ENCODE measurements around the gene IFT25. TPM values are rescaled to one million over a fixed set of nuclear protein-coding genes. Genes with fewer than 3 reads are reported as not detected.

IFT25 gene
- total and polyA plus RNA-seq, 2 of the 13 experiments (the other 11 are each of a cell fraction or from before 2014, with no cell fraction given), result 19.7 to 48.0 TPM

- no peak for TF ChIP-seq KIAA2018 (CRISPR knock-in tag; IDR thresholded peaks at IDR 0.05; ENCODE audit: borderline replicate concordance)
Observed at GRCh38 chr1:53929246-53929960, 16.1 kb downstream of the IFT25 start (continued).

GRCh38 chr1:53927376-53927881 lies 18.1 kb downstream of the IFT25 start:
- Histone ChIP-seq H3K4me3 (replicated peaks in 1 of 3; ENCODE audit: insufficient read depth in 1 of 3, low read depth in 2 of 3, low read length in 3 of 3) (no peak overlapping the region), H3K9me3 (ENCODE audit: low read length) (no peaks in the 10 kb centered on the region), H3K9ac (ENCODE audit: insufficient read depth, low read depth, low read length) (no peak overlapping the region), H3K4me1 (ENCODE audit: insufficient read depth, low read length) (no peaks in the 10 kb centered on the region), H4K20me1 (ENCODE audit: insufficient read depth, low read length) (no peaks in the 10 kb centered on the region), H3K4me2 (ENCODE audit: low read depth, low read length) (no peak overlapping the region), H2AFZ (ENCODE audit: low read length) (no peak overlapping the region), H3K27ac (ENCODE audit: extremely low read length, insufficient read depth, low read length) (no peak overlapping the region), H3K36me3 (replicated peaks in 1 of 2; ENCODE audit: control insufficient read depth in 1 of 2, insufficient read depth in 2 of 2, low read length in 2 of 2) (peaks cover 3 to 41% of the 10 kb centered on the region in 2 experiments; a peak in 3 of 5 replicates), H3K27me3 (ENCODE audit: control insufficient read depth in 1 of 2, insufficient read depth in 2 of 2, low read length in 2 of 2) (no peaks in the 10 kb centered on the region), H3K79me2 (ENCODE audit: insufficient read depth, low read length) (no peaks in the 10 kb centered on the region)
- FAIRE-seq (no peak), ATAC-seq (no peak), DNase-seq (ENCODE audit: low spot score) (no peak)
- intact Hi-C loops (cut with micrococcal nuclease; ENCODE audit: unreplicated experiment), result no loop called here
- WGBS (ENCODE audit: low lambda C conversion rate), result 95% methylated on average over 2 of the region's 2 CpGs
- in situ Hi-C loops (cut with HindIII; ENCODE audit: extremely low pct_ligation_motif_present, low pct_unique_long_range_greater_than_20kb), result no loop called here
- ChIA-PET CTCF (ENCODE audit: low intra/inter-chr PET ratio, low total read pairs) (no interaction called here), POLR2A (no interaction called here)
- BruUV-seq (replicated peaks), result no TSS peak
- TF ChIP-seq GATAD1 (CRISPR knock-in tag; IDR thresholded peaks at IDR 0.05), result no peak
- no peak for TF ChIP-seq MXD3 (CRISPR knock-in tag; IDR thresholded peaks at IDR 0.05)
- TF ChIP-seq ZBTB14 (CRISPR knock-in tag; IDR thresholded peaks at IDR 0.05), result no peak
- no peak for TF ChIP-seq NPAS2 (CRISPR knock-in tag; IDR thresholded peaks at IDR 0.05; ENCODE audit: borderline replicate concordance)
- no peak for TF ChIP-seq ZBTB2 (CRISPR knock-in tag; IDR thresholded peaks at IDR 0.05; ENCODE audit: low read depth)
- TF ChIP-seq SRSF1 (optimal IDR thresholded peaks at IDR 0.05; ENCODE audit: low read depth, low read length), result no peak
- TF ChIP-seq KMT2B (CRISPR knock-in tag; IDR thresholded peaks at IDR 0.05), result no peak
- no peak for TF ChIP-seq ZNF747 (CRISPR knock-in tag; IDR thresholded peaks at IDR 0.05; ENCODE audit: borderline replicate concordance)
- TF ChIP-seq ZNF792 (CRISPR knock-in tag; IDR thresholded peaks at IDR 0.05), result no peak
- TF ChIP-seq XBP1 (CRISPR knock-in tag; IDR thresholded peaks at IDR 0.05), result no peak

All from HepG2 (cell line).